ENCODE measurements around the gene ALKBH4. TPM values are rescaled to one million over a fixed set of nuclear protein-coding genes. Genes with fewer than 3 reads are reported as not detected.

The ALKBH4 gene
- total RNA-seq, 1 donor from 2014 or later, result 11.2 TPM

GRCh38 chr7:102472126-102473041 is 7.7 kb upstream of the ALKBH4 start:
- H3K27me3 Mint-ChIP-seq (ENCODE audit: insufficient read depth), result no peaks in the 10 kb centered on the region
- DNase-seq (ENCODE audit: low spot score), result no peak
- no peak overlapping the region for H3K4me3 Mint-ChIP-seq
- intact Hi-C loops (cut with micrococcal nuclease), result no loop called here
- no peaks in the 10 kb centered on the region for H3K9me3 Mint-ChIP-seq
- H3K4me1 Mint-ChIP-seq (ENCODE audit: low read depth), result no peaks in the 10 kb centered on the region
- H3K27ac Mint-ChIP-seq, result no peak overlapping the region
- H3K36me3 Mint-ChIP-seq (ENCODE audit: low read depth), result peaks cover 7% of the 10 kb centered on the region

DNA sequence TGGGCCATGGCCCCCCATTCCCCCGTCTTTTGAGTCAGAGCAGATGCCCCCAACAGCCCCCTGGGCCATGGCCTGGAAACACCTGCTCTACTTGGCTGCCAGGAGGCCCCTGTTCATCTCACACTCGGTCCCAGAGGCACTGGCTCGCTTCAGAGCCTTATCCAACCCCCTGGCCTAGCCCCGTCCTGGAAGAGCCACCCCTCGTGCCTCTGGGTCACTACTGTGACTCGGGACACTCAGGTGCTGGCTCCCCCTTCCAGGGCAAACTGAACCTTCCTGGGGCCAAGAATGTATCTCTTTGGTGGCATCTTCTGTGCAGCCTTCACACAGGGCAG is 7.1 kb upstream of the ALKBH4 start:
- H3K36me3 Mint-ChIP-seq (ENCODE audit: low read depth), result peaks cover 7% of the 10 kb centered on the region

DNA sequence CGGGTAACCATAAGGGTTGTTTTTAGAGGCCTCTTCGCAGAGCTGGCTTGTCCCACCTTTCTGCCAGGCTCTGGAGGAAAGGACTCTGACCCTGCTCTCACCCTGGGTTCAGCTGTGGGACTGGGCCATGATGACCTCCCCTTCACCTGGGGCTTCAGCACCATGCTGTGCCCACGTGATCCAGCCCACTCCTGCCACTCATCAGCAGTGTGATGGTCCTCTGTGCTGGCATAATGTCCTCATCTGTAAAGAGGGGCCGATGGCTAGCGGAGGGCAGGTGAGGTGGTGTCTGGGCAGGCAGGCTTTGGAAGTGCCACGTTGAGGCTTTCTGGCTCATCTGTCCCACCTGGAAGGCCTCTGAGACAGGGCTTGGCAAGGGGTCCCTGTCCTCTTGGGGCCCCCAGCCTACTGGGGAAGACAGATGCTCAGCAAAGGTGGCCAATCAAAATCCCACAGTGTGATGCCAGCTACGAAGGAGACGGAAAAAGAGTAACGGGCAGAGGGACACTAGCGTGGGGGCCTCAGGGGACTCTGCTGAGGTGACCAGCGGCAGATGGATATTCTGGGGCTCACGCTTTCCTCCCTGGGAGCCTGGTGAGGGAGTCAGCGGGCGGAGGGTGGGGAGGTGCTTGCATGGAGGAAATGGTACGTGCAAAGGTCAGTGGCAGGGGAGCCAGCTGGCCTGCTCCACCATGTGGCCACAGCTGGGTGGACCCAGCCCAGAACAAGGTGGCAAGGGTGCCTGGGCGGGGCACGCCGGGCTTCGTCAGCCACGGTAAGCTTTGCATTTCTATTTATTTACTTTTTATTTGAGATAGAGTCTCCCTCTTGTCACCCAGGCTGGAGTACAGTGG is 5.5 kb upstream of the ALKBH4 start:
- Mint-ChIP-seq H3K4me3 (no peak overlapping the region), H3K4me1 (ENCODE audit: low read depth) (peaks cover 13% of the 10 kb centered on the region), H3K27ac (no peak overlapping the region), H3K9me3 (no peaks in the 10 kb centered on the region), H3K27me3 (ENCODE audit: insufficient read depth) (no peaks in the 10 kb centered on the region), H3K36me3 (ENCODE audit: low read depth) (peaks cover 8% of the 10 kb centered on the region)
- DNase-seq (ENCODE audit: low spot score), result no peak
- intact Hi-C loops (cut with micrococcal nuclease), result no loop called here

More for the DNA sequence above, 7.1 kb upstream of the ALKBH4 start:
- Mint-ChIP-seq H3K9me3 (no peaks in the 10 kb centered on the region), H3K27ac (no peak overlapping the region), H3K27me3 (ENCODE audit: insufficient read depth) (no peaks in the 10 kb centered on the region), H3K4me3 (no peak overlapping the region), H3K4me1 (ENCODE audit: low read depth) (peaks cover 4% of the 10 kb centered on the region)
- intact Hi-C loops (cut with micrococcal nuclease), result no loop called here
- DNase-seq (ENCODE audit: low spot score), result no peak

- Mint-ChIP-seq H3K4me1 (ENCODE audit: low read depth) (peaks cover 13% of the 10 kb centered on the region), H3K36me3 (ENCODE audit: low read depth) (peaks cover 8% of the 10 kb centered on the region), H3K4me3 (no peak overlapping the region), H3K27ac (no peak overlapping the region), H3K27me3 (ENCODE audit: insufficient read depth) (no peaks in the 10 kb centered on the region), H3K9me3 (no peaks in the 10 kb centered on the region)
- DNase-seq (ENCODE audit: low spot score), result no peak
- intact Hi-C loops (cut with micrococcal nuclease), result no loop called here
Measured at GRCh38 chr7:102469351-102469971, 4.8 kb upstream of the ALKBH4 start.

DNA sequence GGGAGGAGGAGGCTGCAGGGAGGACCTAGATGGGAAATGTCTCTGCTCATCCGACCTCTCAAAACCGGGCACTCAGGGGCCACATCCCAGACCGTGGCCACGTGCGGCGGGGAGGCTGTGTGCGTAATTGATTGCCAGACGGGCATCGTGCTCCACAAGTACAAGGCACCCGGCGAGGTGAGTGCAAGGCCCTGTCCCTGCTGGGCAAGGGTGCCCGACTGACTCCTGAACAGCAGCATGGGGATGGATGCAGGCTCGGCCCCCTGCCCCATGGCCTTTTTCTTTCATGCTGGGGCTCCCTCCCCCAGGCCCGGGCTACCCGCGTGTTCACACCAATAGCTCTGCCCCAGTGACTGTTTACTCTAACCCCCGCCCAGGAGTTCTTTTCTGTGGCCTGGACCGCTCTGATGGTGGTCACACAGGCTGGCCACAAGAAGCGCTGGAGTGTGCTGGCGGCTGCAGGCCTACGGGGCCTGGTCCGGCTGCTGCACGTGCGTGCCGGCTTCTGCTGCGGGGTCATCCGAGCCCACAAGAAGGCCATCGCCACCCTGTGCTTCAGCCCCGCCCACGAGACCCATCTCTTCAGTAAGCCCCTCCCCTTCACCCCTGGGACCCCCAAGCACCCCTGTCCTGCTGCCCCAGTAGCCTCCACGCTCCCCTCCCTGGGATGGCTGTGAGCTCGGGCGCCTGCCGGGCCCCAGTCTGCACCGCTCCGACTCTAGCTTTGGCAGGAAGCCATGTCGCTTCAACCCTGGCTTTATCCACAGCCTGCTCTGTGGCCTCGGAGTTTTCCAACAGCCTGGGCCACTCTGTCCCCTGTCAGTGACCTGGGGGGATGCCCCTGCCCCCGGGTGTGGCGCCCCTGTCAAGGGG is 4.1 kb upstream of the ALKBH4 start:
- intact Hi-C loops (cut with micrococcal nuclease), result no loop called here
- Mint-ChIP-seq H3K27ac (no peak overlapping the region), H3K9me3 (no peaks in the 10 kb centered on the region), H3K4me3 (no peak overlapping the region), H3K36me3 (ENCODE audit: low read depth) (peaks cover 8% of the 10 kb centered on the region), H3K27me3 (ENCODE audit: insufficient read depth) (no peaks in the 10 kb centered on the region), H3K4me1 (ENCODE audit: low read depth) (peaks cover 18% of the 10 kb centered on the region)
- DNase-seq (ENCODE audit: low spot score), result no peak

- Mint-ChIP-seq H3K4me3 (no peak overlapping the region), H3K36me3 (ENCODE audit: low read depth) (peaks cover 8% of the 10 kb centered on the region), H3K9me3 (no peaks in the 10 kb centered on the region), H3K27ac (no peak overlapping the region), H3K27me3 (ENCODE audit: insufficient read depth) (no peaks in the 10 kb centered on the region), H3K4me1 (ENCODE audit: low read depth) (peaks cover 22% of the 10 kb centered on the region)
- intact Hi-C loops (cut with micrococcal nuclease), result no loop called here
- DNase-seq (ENCODE audit: low spot score), result no peak
Measured at GRCh38 chr7:102467581-102468477, 3.2 kb upstream of the ALKBH4 start.

GRCh38 chr7:102466097-102466496 is 1.4 kb upstream of the ALKBH4 start:
- DNase-seq (ENCODE audit: low spot score), result no peak
- intact Hi-C loops (cut with micrococcal nuclease), result no loop called here
- no peak overlapping the region for H3K27ac Mint-ChIP-seq
- no peaks in the 10 kb centered on the region for H3K9me3 Mint-ChIP-seq
- H3K36me3 Mint-ChIP-seq (ENCODE audit: low read depth), result peaks cover 7% of the 10 kb centered on the region
- no peaks in the 10 kb centered on the region for H3K27me3 Mint-ChIP-seq (ENCODE audit: insufficient read depth)
- H3K4me1 Mint-ChIP-seq (ENCODE audit: low read depth), result peaks cover 27% of the 10 kb centered on the region
- peak overlapping the region; percentile 94 for H3K4me3 Mint-ChIP-seq

- H3K36me3 Mint-ChIP-seq (ENCODE audit: low read depth), result peaks cover 3% of the 10 kb centered on the region
- H3K9me3 Mint-ChIP-seq, result no peaks in the 10 kb centered on the region
- intact Hi-C loops (cut with micrococcal nuclease), result loop anchor here (1.0 to 5.0 kb wide), 6 partner anchors 30 to 177 kb away; partner anchors contain the start of genes PRKRIP1 and SH2B2
- H3K27me3 Mint-ChIP-seq (ENCODE audit: insufficient read depth), result no peaks in the 10 kb centered on the region
- peak overlapping the region; percentile 69 for H3K27ac Mint-ChIP-seq
- peak overlapping the region; percentile 94 for H3K4me3 Mint-ChIP-seq
- DNase-seq (ENCODE audit: low spot score), result no peak
- H3K4me1 Mint-ChIP-seq (ENCODE audit: low read depth), result peaks cover 27% of the 10 kb centered on the region
Measured at GRCh38 chr7:102463841-102464576, 654 bp downstream of the ALKBH4 start.

DNA sequence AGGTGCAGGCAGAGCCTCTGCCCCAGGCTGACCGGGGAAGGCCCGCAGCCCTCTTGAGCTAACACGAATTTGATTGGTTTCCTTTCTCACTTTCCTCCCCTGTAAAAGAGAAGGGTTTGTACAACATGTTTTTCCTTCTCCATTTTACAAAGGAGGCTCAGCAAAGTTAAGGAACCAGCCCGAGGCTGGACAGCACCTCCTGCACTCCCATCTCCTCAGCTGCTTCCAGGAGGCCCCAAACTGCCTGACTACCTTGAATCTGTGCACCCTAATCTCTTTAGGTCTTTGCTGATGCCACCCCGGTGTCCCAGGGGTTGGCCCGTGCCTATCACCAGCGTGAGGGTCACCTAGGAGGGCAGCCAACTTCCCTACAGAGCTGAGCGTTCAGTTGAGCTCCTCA is 4.2 kb downstream of the ALKBH4 start:
- Mint-ChIP-seq H3K27me3 (ENCODE audit: insufficient read depth) (no peaks in the 10 kb centered on the region), H3K4me3 (no peak overlapping the region), H3K4me1 (ENCODE audit: low read depth) (peaks cover 14% of the 10 kb centered on the region), H3K36me3 (ENCODE audit: low read depth) (peaks cover 1% of the 10 kb centered on the region), H3K9me3 (no peaks in the 10 kb centered on the region), H3K27ac (no peak overlapping the region)
- intact Hi-C loops (cut with micrococcal nuclease), result loop anchor here (5.0 kb wide), 1 partner anchor 173 kb away; the partner anchor contains the start of gene SH2B2
- no peak for DNase-seq (ENCODE audit: low spot score)

DNA sequence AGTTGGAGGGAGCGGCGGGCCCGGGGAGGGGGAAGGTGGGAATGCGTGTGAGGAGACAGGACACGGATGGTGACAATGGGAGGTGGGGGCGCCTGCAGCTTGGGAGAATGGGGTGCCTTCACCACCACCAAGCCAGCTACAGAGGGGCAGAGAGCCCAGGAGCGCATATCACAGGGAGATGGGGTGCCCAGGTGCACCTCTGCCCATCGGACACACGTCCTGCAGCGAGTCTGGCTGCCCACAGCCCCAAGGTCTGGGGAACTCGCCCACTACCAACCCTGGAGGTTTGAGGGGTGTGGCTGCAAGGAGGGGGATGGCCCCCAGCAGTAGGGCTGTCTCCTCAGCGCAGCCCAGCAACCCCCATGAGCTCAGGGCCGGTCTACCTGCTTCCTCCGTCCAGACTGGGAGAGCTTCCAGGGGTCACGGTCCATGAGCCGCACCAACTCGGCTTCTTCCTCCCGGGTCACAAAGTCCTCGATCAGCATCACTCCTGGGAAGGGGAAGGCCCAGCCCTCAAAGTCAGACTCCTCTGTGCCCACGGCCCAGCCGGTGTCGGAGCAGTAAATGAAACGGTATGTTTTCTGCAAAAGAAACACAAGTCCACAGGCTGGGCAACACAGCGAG is 5.3 kb downstream of the ALKBH4 start:
- intact Hi-C loops (cut with micrococcal nuclease), result no loop called here
- Mint-ChIP-seq H3K4me3 (no peak overlapping the region), H3K36me3 (ENCODE audit: low read depth) (peaks cover 1% of the 10 kb centered on the region), H3K4me1 (ENCODE audit: low read depth) (peaks cover 14% of the 10 kb centered on the region), H3K27ac (no peak overlapping the region), H3K9me3 (no peaks in the 10 kb centered on the region), H3K27me3 (ENCODE audit: insufficient read depth) (no peaks in the 10 kb centered on the region)
- DNase-seq (ENCODE audit: low spot score), result no peak

Measured in activated T-helper 1 cell treated with anti-CD3 and anti-CD28 coated beads, Interleukin-12 subunit alpha, Interleukin-12 subunit beta, Interleukin-2, Interleukin-4 antibody, amounts not matched to agents 30 ng/mL and 10 ng/mL and 1 ng/mL, durations not matched to agents 14 hours and 24 hours and 36 hours (primary cell).